K562 treated with DMSO at 1 percent for 24 hours (cell line): ENCODE results near the gene TMEM184B. TPM values are rescaled to one million over a fixed set of nuclear protein-coding genes. Genes with fewer than 3 reads are reported as not detected.

ENCODE experiments used
- total RNA-seq: library from RNA; unstranded; fragments of 300-600 nt; gene quantifications from 2 replicates; pipeline ENCODE4 v1.2.3, GENCODE V29; 2022; ENCODE audit warnings: low read depth; ENCODE audit not compliant: insufficient read depth

Gene TMEM184B
- total RNA-seq: 32.8 and 33.1 TPM in 2 replicates

DNA sequence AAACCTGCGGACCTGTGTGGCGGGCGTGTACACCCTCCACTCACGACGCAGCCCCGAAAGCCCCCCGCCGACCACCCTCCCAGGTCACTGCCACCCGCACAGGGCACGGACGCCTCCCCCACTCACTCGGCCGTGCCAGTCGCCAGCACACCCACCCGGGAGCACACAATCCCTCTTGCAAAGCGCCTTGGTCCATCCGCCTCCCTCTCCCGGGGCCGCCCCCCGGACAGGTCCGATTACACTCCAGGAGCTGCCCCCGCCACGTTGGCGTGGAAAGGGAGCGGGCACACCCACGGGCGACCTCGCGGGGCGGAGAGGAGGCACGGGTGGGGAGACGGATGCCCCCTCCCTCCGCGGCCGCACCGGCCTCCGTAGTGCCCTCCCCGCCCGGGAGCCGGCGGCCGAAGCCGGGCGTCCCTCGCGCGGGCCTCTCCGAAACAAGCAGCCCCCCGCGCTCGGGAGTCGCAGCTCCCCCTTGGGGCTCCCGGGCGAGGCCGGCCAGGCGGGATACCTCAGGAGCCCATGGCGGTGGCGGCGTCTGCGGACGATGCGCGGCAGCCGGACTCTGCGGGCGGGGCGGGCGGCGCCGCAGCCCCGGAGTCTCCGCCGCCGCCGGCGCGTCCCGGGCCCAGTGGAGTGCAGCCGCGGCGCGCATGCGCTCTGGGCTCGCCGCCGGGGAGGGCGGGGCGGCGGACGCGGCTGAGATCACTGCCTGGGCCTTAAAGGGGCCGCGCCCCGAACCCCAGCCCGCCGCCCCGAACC lies at the start of gene TMEM184B:
TMEM184B (minus strand) TSS at position 638 of the 762 bp plus-strand sequence. CDS start 25,049 bp downstream, outside the sequence.

DNA sequence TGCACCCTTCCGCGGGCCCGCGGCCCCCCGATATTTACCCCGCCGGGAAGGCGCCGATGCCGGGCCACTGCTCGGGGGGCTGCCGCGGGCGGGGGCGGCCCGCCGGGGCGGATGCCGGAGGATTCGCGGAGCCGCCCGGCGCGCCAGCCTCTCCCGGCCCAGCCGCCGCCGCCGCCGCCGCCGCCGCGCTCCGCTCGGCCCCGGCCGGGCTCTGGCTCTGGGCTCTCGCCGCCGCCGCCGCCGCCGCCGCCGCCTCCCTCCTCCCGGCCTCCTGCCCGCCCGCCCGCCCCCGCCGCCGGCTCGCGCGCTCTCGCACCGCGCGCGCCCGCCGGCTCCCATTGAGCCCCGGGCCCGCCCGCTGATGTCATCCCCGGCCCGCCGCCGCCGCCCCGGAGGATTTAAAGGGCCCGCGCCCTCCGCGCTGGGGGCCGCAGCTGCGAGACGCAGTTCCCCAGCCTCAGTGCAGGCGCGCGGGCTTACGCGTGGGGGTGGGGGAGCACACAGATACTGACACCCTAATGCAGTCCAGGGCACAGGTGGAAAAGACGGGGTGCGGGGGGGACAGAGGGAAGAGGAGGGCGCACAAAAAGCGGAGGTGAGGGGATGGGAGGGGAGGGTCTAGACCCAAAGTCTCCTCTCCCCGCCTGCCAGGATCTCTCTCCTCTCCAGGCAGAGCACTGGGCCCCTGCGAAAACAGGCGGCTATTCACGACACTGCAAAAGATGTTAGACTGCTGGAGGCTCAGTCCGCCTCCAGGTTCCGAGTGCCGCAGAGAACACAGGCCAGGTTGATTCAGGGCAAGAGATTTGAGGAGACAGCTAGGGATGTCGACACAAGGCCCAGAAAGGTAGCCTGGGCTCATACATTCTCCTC lies 44.5 kb upstream of the TMEM184B start, which contains the start of gene CSNK1E:
CSNK1E (minus strand) TSS at position 312 of the 873 bp plus-strand sequence. CDS start 3,276 bp downstream, outside the sequence.

DNA sequence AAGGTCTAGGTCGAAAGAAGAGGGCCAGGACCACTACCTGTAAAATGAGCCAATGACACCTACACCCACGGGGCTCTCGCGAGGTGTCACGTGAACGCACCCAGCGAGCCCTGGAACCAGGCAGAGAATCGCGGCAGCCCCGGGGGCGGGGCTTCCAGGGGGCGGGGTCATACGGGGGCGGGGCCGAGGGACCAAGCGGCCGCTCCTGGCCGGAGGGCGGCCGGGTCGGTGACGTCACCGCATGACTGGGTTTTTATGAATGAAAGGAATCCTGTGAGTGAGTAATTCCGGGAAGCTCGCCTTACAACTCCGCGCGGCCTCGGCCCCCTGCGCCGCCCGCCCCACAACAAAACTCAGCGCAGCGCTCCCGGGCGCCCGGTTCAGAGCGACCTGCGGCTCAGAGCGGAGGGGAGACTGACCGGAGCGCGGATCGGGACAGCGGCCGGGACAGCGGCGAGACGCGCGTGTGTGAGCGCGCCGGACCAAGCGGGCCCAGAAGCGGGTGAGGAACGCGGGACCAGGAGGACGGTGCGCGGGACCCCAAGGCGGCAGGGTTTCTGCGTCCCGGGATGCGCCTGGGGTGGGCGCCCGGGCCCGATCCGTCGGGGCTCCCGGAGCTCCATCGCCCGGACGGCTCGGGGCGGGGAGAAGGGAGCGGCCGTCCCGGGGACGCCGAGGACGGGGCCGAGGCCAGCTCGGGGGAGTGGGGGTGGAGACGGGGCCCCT lies 70.9 kb downstream of the TMEM184B start, which contains the start of gene MAFF:
MAFF (plus strand) TSS at position 284 of the 726 bp plus-strand sequence. CDS start 11,860 bp downstream, outside the sequence.

DNA sequence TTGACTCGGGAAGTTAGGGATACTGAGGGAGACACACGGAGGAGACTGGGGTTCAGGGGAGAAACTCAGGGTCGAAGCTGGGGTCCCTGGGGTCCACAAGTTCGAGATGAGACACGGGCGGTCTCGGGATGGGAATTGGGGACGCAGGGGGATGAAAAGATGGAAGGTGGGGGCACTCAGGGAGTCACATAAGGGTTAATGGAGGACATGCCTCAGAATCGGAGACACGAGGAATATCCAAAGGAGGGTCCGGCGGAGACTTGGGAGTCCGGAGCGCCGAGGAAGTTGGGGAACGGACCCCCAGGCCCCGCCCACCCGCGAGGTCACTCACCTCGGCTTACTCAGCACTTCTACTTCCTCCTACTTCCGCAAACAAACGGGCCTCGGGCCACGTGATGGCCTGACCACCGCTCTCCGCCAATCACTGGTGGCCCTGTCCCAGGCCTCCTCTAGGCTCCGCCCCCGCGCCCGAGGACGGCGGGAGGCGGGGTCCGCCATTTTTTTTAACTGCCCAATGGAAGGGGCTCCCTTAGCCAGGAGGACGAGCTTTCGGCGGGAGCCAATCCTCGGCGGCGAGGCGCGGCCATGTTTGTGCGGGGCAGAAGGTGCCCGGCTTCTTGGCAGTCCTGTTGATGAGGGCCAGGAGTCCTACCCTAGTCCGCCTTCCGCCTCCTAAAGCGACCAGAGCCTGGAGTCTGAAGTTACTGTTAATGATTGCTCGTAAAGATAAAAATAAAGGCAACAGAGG lies 91.2 kb downstream of the TMEM184B start, which contains the start of gene PLA2G6:
PLA2G6 (minus strand) TSS at position 378 of the 748 bp plus-strand sequence. CDS start 12,404 bp downstream, outside the sequence.

Other genes with a start within 250 kb of the TMEM184B start
- 17.9 and 18.7 TPM in 2 replicates for gene PICK1, start 215.6 kb downstream of the TMEM184B start, total RNA-seq
- 0.14 TPM in 1 of 2 replicates, not detected in the other for gene SLC16A8, start 188.8 kb downstream of the TMEM184B start, total RNA-seq
- 0.73 TPM in 1 of 2 replicates, not detected in the other for gene BAIAP2L2, start 162.3 kb downstream of the TMEM184B start, total RNA-seq
- gene PLA2G6, start 91.2 kb downstream of the TMEM184B start, total RNA-seq: 5.8 TPM in 2 replicates
- gene MAFF, start 71.0 kb downstream of the TMEM184B start, total RNA-seq: 11.7 and 12.2 TPM in 2 replicates
- 66.0 and 69.7 TPM in 2 replicates for gene CSNK1E, start 44.4 kb upstream of the TMEM184B start, total RNA-seq
- 0.25 TPM in 1 of 2 replicates, not detected in the other for gene KCNJ4, start 182.2 kb upstream of the TMEM184B start, total RNA-seq
- gene KDELR3, start 195.1 kb upstream of the TMEM184B start, total RNA-seq: 16.7 and 17.8 TPM in 2 replicates
- 127 and 130 TPM in 2 replicates for gene DDX17, start 233.3 kb upstream of the TMEM184B start, total RNA-seq